C4-2B (cell line): ENCODE data around the gene FCRL2.

ENCODE experiments used
- CTCF ChIP-seq: fragments of 450-650 bp; conservative IDR thresholded peaks from 2 replicates; pipeline ENCODE4 v1.5.1; 2017; ENCODE audit warnings: mild to moderate bottlenecking
- ZFX ChIP-seq: fragments of 450-650 bp; IDR thresholded peaks from 2 replicates; pipeline ENCODE4 v1.6.1; 2017

GRCh38 chr1:157784801-157785200 is 7.9 kb upstream of the FCRL2 start:
- TF ChIP-seq CTCF, result no peak
- TF ChIP-seq ZFX, result no peak
